OCI-LY7 (cell line): ENCODE data around the gene TMEM260. TPM values are rescaled to one million over a fixed set of nuclear protein-coding genes. Genes with fewer than 3 reads are reported as not detected.
A peak's percentile ranks its signal among the peaks of the same experiment; 100 is the strongest.

Source experiments
- BruUV-seq: library from RNA; stranded (reverse); fragments of 400-500 nt; replicated peaks from 2 replicates; lab custom pipeline; 2021; lab: Mats Ljungman, UMichigan
- CTCF ChIA-PET: fragments of 300-600 bp; sonication (Branson Sonifier 250); formaldehyde crosslinking; loops from one replicate; lab custom pipeline; 2022; ENCODE audit warnings: antibody characterized with exemption; ENCODE audit not compliant: unreplicated experiment; lab: Charles Lee
- POLR2A ChIA-PET: fragments of 300-600 bp; sonication (Branson Sonifier 250); formaldehyde crosslinking; loops from one replicate; lab custom pipeline; 2022; ENCODE audit warnings: antibody characterized with exemption; lab: Charles Lee
- DNase-seq: peaks from one replicate; pipeline ENCODE4 v3.0.0-alpha.2; 2015; ENCODE audit warnings: low spot score
- H2AFZ ChIP-seq: fragments of 200-600 bp; sonication (generic), shearing (Covaris generic); 2 replicates; pipeline ENCODE4 v1.6.1; 2014; ENCODE audit warnings: mild to moderate bottlenecking, antibody characterized with exemption, low read length, moderate library complexity
- H3K27ac ChIP-seq: fragments of 200-600 bp; sonication (generic); 2 replicates; pipeline ENCODE4 v1.5.1; 2014; ENCODE audit warnings: mixed run types, low read depth, mild to moderate bottlenecking, moderate library complexity, low read length, inconsistent platforms; ENCODE audit not compliant: poor library complexity, severe bottlenecking
- H3K36me3 ChIP-seq: fragments of 200-600 bp; sonication (generic); 2 replicates; pipeline ENCODE4 v1.6.1; 2014; ENCODE audit warnings: mild to moderate bottlenecking, antibody characterized with exemption, low read length, moderate library complexity, mixed read lengths; ENCODE audit not compliant: insufficient read depth
- H3K4me1 ChIP-seq: fragments of 200-600 bp; sonication (generic); 2 replicates; pipeline ENCODE4 v1.5.1; 2014; ENCODE audit warnings: mild to moderate bottlenecking, low read length; ENCODE audit not compliant: insufficient read depth, poor library complexity, severe bottlenecking
- H3K4me2 ChIP-seq: fragments of 200-600 bp; sonication (generic); 2 replicates; pipeline ENCODE4 v1.6.1; 2014; ENCODE audit warnings: mild to moderate bottlenecking, low read length
- H3K4me3 ChIP-seq: fragments of 200-600 bp; sonication (generic); 2 replicates; pipeline ENCODE4 v1.5.1; 2014; ENCODE audit warnings: mild to moderate bottlenecking, low read depth, low read length; ENCODE audit not compliant: poor library complexity, severe bottlenecking
- H3K79me2 ChIP-seq: fragments of 200-600 bp; sonication (generic); 2 replicates; pipeline ENCODE4 v1.6.1; 2016; ENCODE audit warnings: low read depth, mild to moderate bottlenecking, low read length, moderate library complexity, mixed read lengths; ENCODE audit not compliant: insufficient read depth
- H3K9me2 ChIP-seq: fragments of 200-600 bp; sonication (generic); 2 replicates; pipeline ENCODE4 v1.6.1; 2016; ENCODE audit warnings: mild to moderate bottlenecking, low read length, mixed read lengths; ENCODE audit not compliant: insufficient read depth
- H3K9me3 ChIP-seq: fragments of 200-600 bp; sonication (generic); 2 replicates; pipeline ENCODE4 v1.6.1; 2014; ENCODE audit warnings: mild to moderate bottlenecking, mixed run types, low read length, mixed read lengths
- H4K20me1 ChIP-seq: fragments of 200-600 bp; sonication (generic); 2 replicates; pipeline ENCODE4 v1.6.1; 2014; ENCODE audit warnings: mild to moderate bottlenecking, antibody characterized with exemption, low read length, moderate library complexity, mixed read lengths; ENCODE audit not compliant: insufficient read depth
- CTCF ChIP-seq: fragments of 200-600 bp; sonication (generic); conservative IDR thresholded peaks from 2 replicates; pipeline ENCODE4 v1.5.1; 2014; ENCODE audit warnings: mild to moderate bottlenecking, antibody characterized with exemption, low read length, moderate library complexity, mixed read lengths
- EZH2phosphoT487 ChIP-seq: fragments of 200-600 bp; sonication (generic); IDR thresholded peaks from 2 replicates; pipeline ENCODE4 v1.6.1; 2018; ENCODE audit warnings: low read depth, borderline replicate concordance, mild to moderate bottlenecking, mixed run types, antibody characterized with exemption, low read length, moderate library complexity, mixed read lengths
- intact Hi-C: fragments of 100-400 bp; cut with micrococcal nuclease; formaldehyde crosslinking; loops from one replicate; pipeline ENCODE4 v1.10.0; 2022; ENCODE audit not compliant: unreplicated experiment
- total RNA-seq, 2 experiments: library from RNA; depleted of rRNA in 1 of 2; stranded (reverse); fragments of >200 nt in 1 of 2; shearing (Covaris generic) in 1 of 2; gene quantifications; 2 replicates each; pipeline ENCODE4 v1.2.3, GENCODE V29; 2014 to 2022

TMEM260 gene
- total RNA-seq, 2 experiments from 2014 or later: 12.4 to 20.1 TPM

- peaks cover 35% of the 10 kb centered on the region for H3K79me2 ChIP-seq
- no peak for DNase-seq
- peak overlapping the region; percentile 11 for H3K27ac ChIP-seq
- intact Hi-C loops: no loop called here
- peaks cover 21% of the 10 kb centered on the region; the same call in 1 of the 2 replicates for H4K20me1 ChIP-seq
- CTCF ChIA-PET: no interaction called here
- no peaks in the 10 kb centered on the region for H3K36me3 ChIP-seq
- peak overlapping the region; percentile 83 for H3K4me3 ChIP-seq
- no peaks in the 10 kb centered on the region for H3K9me3 ChIP-seq
- POLR2A ChIA-PET: interaction anchor here (0.5 to 1.6 kb wide), 3 partner anchors 10 to 689 kb away, joined by 3 to 8 read pairs (median 3); partner anchors contain the start of genes AP5M1 and EXOC5
- H3K4me1 ChIP-seq: peaks cover 12% of the 10 kb centered on the region
- H3K4me2 ChIP-seq: peak overlapping the region; percentile 90
- no peak for TF ChIP-seq EZH2phosphoT487
- TF ChIP-seq CTCF: no peak
- no peaks in the 10 kb centered on the region for H3K9me2 ChIP-seq
- peak overlapping the region; percentile 64; the same call in 1 of the 2 replicates for H2AFZ ChIP-seq
- TSS peak; percentile 80 for BruUV-seq
Observed at GRCh38 chr14:56580221-56580711, 668 bp downstream of the TMEM260 start.

- ChIA-PET POLR2A (interaction anchor here (0.6 to 1.6 kb wide), 4 partner anchors 9 to 33 kb away, joined by 3 to 8 read pairs (median 4); no protein-coding TSS in a partner anchor), CTCF (no interaction called here)
- peaks cover 21% of the 10 kb centered on the region; the same call in 1 of the 2 replicates for H4K20me1 ChIP-seq
- peaks cover 35% of the 10 kb centered on the region for H3K79me2 ChIP-seq
- TF ChIP-seq EZH2phosphoT487: no peak
- no peak for TF ChIP-seq CTCF
- peak overlapping the region; percentile 90 for H3K4me2 ChIP-seq
- no peak overlapping the region for H3K27ac ChIP-seq
- no peaks in the 10 kb centered on the region for H3K9me3 ChIP-seq
- no TSS peak for BruUV-seq
- H3K9me2 ChIP-seq: no peaks in the 10 kb centered on the region
- peak overlapping the region; percentile 83 for H3K4me3 ChIP-seq
- H2AFZ ChIP-seq: no peak overlapping the region
- no peak for DNase-seq
- intact Hi-C loops: no loop called here
- H3K4me1 ChIP-seq: peaks cover 12% of the 10 kb centered on the region
- H3K36me3 ChIP-seq: peaks cover 8% of the 10 kb centered on the region; the same call in 1 of the 2 replicates
Observed at GRCh38 chr14:56581041-56581727, 1.6 kb downstream of the TMEM260 start.
